GM12892 (cell line): Measurements from ENCODE around the gene CSNK2A1.

Source experiments
- POLR2A ChIP-seq: IDR thresholded peaks from 2 replicates; pipeline ENCODE4 v1.6.1; 2011; ENCODE audit warnings: low read depth, low read length, control low read depth
- POLR2AphosphoS5 ChIP-seq: IDR thresholded peaks from 2 replicates; pipeline ENCODE4 v1.6.1; 2011; ENCODE audit warnings: low read depth, low read length, control low read depth
- TAF1 ChIP-seq: IDR thresholded peaks from 2 replicates; pipeline ENCODE4 v1.6.1; 2011; ENCODE audit warnings: low read depth, mild to moderate bottlenecking, control low read depth, low read length, borderline replicate concordance

- TF ChIP-seq POLR2AphosphoS5 (no peak), POLR2A (no peak), TAF1 (no peak)
Measured at GRCh38 chr20:549722-550496, 6.3 kb upstream of the CSNK2A1 start.
